ENCODE results near the gene CCN5. TPM values are rescaled to one million over a fixed set of nuclear protein-coding genes. Genes with fewer than 3 reads are reported as not detected.

CCN5 gene
- total and polyA plus RNA-seq, 4 donors, result 59.4 to 186 (median 115) TPM

- H3K27me3 ChIP-seq (ENCODE audit: control insufficient read depth in 1 of 2, insufficient read depth in 2 of 2, low read length in 1 of 2), result no peaks in the 10 kb centered on the region
- no peak for DNase-seq
- no peak for ATAC-seq (ENCODE audit: low FRiP score)
- intact Hi-C loops (cut with DNase I), result no loop called here
- H3K27ac ChIP-seq (ENCODE audit: low read depth in 1 of 2, low read length in 2 of 2), result no peak overlapping the region
- 56 to 57% methylated on average over 5 of the region's 5 CpGs for WGBS, 2 donors
- H3K36me3 ChIP-seq (ENCODE audit: control insufficient read depth in 1 of 2, insufficient read depth in 2 of 2, low read length in 1 of 2), result no peaks in the 10 kb centered on the region
- no peak overlapping the region for H3K4me3 ChIP-seq (ENCODE audit: low read length in 2 of 2)
- no peaks in the 10 kb centered on the region for H3K4me1 ChIP-seq (ENCODE audit: control insufficient read depth in 1 of 2, insufficient read depth in 2 of 2, low read length in 2 of 2)
- H3K9me3 ChIP-seq (ENCODE audit: control insufficient read depth, low read length), result no peaks in the 10 kb centered on the region
Measured at GRCh38 chr20:44768854-44769480, 53.8 kb downstream of the CCN5 start.

- no peaks in the 10 kb centered on the region for H3K9me3 ChIP-seq (ENCODE audit: control insufficient read depth, low read length)
- no peaks in the 10 kb centered on the region for H3K27me3 ChIP-seq (ENCODE audit: control insufficient read depth in 1 of 2, insufficient read depth in 2 of 2, low read length in 1 of 2)
- intact Hi-C loops (cut with DNase I), result no loop called here
- ATAC-seq (ENCODE audit: low FRiP score), result no peak
- DNase-seq, result no peak
- WGBS, 2 donors, result 34 to 49% methylated on average over 5 of the region's 5 CpGs
- no peaks in the 10 kb centered on the region for H3K4me1 ChIP-seq (ENCODE audit: control insufficient read depth in 1 of 2, insufficient read depth in 2 of 2, low read length in 2 of 2)
- no peak overlapping the region for H3K27ac ChIP-seq (ENCODE audit: low read depth in 1 of 2, low read length in 2 of 2)
- no peak overlapping the region for H3K4me3 ChIP-seq (ENCODE audit: low read length in 2 of 2)
- no peaks in the 10 kb centered on the region for H3K36me3 ChIP-seq (ENCODE audit: control insufficient read depth in 1 of 2, insufficient read depth in 2 of 2, low read length in 1 of 2)
Measured at GRCh38 chr20:44769481-44769863, 54.3 kb downstream of the CCN5 start.

GRCh38 chr20:44770484-44771171 is 55.5 kb downstream of the CCN5 start:
- Histone ChIP-seq H3K27me3 (ENCODE audit: control insufficient read depth in 1 of 2, insufficient read depth in 2 of 2, low read length in 1 of 2) (no peaks in the 10 kb centered on the region), H3K4me1 (ENCODE audit: control insufficient read depth in 1 of 2, insufficient read depth in 2 of 2, low read length in 2 of 2) (no peaks in the 10 kb centered on the region), H3K36me3 (ENCODE audit: control insufficient read depth in 1 of 2, insufficient read depth in 2 of 2, low read length in 1 of 2) (no peaks in the 10 kb centered on the region), H3K9me3 (ENCODE audit: control insufficient read depth, low read length) (no peaks in the 10 kb centered on the region), H3K4me3 (ENCODE audit: low read length in 2 of 2) (no peak overlapping the region), H3K27ac (ENCODE audit: low read depth in 1 of 2, low read length in 2 of 2) (no peak overlapping the region)
- intact Hi-C loops (cut with DNase I), result no loop called here
- DNase-seq (no peak), ATAC-seq (ENCODE audit: low FRiP score) (no peak)
- WGBS, 2 donors, result 41 to 45% methylated on average over 11 of the region's 11 CpGs

GRCh38 chr20:44771172-44771535 is 56.0 kb downstream of the CCN5 start:
- Histone ChIP-seq H3K4me3 (ENCODE audit: low read length in 2 of 2) (no peak overlapping the region), H3K27me3 (ENCODE audit: control insufficient read depth in 1 of 2, insufficient read depth in 2 of 2, low read length in 1 of 2) (no peaks in the 10 kb centered on the region), H3K9me3 (ENCODE audit: control insufficient read depth, low read length) (no peaks in the 10 kb centered on the region), H3K4me1 (ENCODE audit: control insufficient read depth in 1 of 2, insufficient read depth in 2 of 2, low read length in 2 of 2) (no peaks in the 10 kb centered on the region), H3K36me3 (ENCODE audit: control insufficient read depth in 1 of 2, insufficient read depth in 2 of 2, low read length in 1 of 2) (no peaks in the 10 kb centered on the region), H3K27ac (ENCODE audit: low read depth in 1 of 2, low read length in 2 of 2) (no peak overlapping the region)
- ATAC-seq (ENCODE audit: low FRiP score) (no peak), DNase-seq (no peak)
- intact Hi-C loops (cut with DNase I), result no loop called here
- 85% methylated on average over 8 of the region's 8 CpGs for WGBS, 2 donors

- intact Hi-C loops (cut with DNase I), result no loop called here
- H3K4me3 ChIP-seq (ENCODE audit: low read length in 2 of 2), result no peak overlapping the region
- H3K4me1 ChIP-seq (ENCODE audit: control insufficient read depth in 1 of 2, insufficient read depth in 2 of 2, low read length in 2 of 2), result no peaks in the 10 kb centered on the region
- WGBS, 2 donors, result 55 to 70% methylated on average over 8 of the region's 8 CpGs
- H3K9me3 ChIP-seq (ENCODE audit: control insufficient read depth, low read length), result no peaks in the 10 kb centered on the region
- no peak overlapping the region for H3K27ac ChIP-seq (ENCODE audit: low read depth in 1 of 2, low read length in 2 of 2)
- ATAC-seq (ENCODE audit: low FRiP score) (no peak), DNase-seq (no peak)
- H3K27me3 ChIP-seq (ENCODE audit: control insufficient read depth in 1 of 2, insufficient read depth in 2 of 2, low read length in 1 of 2), result no peaks in the 10 kb centered on the region
- no peaks in the 10 kb centered on the region for H3K36me3 ChIP-seq (ENCODE audit: control insufficient read depth in 1 of 2, insufficient read depth in 2 of 2, low read length in 1 of 2)
Measured at GRCh38 chr20:44772636-44773035, 57.5 kb downstream of the CCN5 start.

- ATAC-seq (ENCODE audit: low FRiP score) (no peak), DNase-seq (no peak)
- no peaks in the 10 kb centered on the region for H3K36me3 ChIP-seq (ENCODE audit: control insufficient read depth in 1 of 2, insufficient read depth in 2 of 2, low read length in 1 of 2)
- H3K4me1 ChIP-seq (ENCODE audit: control insufficient read depth in 1 of 2, insufficient read depth in 2 of 2, low read length in 2 of 2), result no peaks in the 10 kb centered on the region
- H3K9me3 ChIP-seq (ENCODE audit: control insufficient read depth, low read length), result no peaks in the 10 kb centered on the region
- no peak overlapping the region for H3K27ac ChIP-seq (ENCODE audit: low read depth in 1 of 2, low read length in 2 of 2)
- H3K27me3 ChIP-seq (ENCODE audit: control insufficient read depth in 1 of 2, insufficient read depth in 2 of 2, low read length in 1 of 2), result no peaks in the 10 kb centered on the region
- intact Hi-C loops (cut with DNase I), result no loop called here
- no peak overlapping the region for H3K4me3 ChIP-seq (ENCODE audit: low read length in 2 of 2)
- 50 to 60% methylated on average over 10 of the region's 10 CpGs for whole genome bisulfite sequencing, 2 donors
Measured at GRCh38 chr20:44773070-44773829, 58.1 kb downstream of the CCN5 start.

GRCh38 chr20:44776980-44777379 is 61.8 kb downstream of the CCN5 start:
- no peak for DNase-seq
- Histone ChIP-seq H3K36me3 (ENCODE audit: control insufficient read depth in 1 of 2, insufficient read depth in 2 of 2, low read length in 1 of 2) (no peaks in the 10 kb centered on the region), H3K27me3 (ENCODE audit: control insufficient read depth in 1 of 2, insufficient read depth in 2 of 2, low read length in 1 of 2) (no peaks in the 10 kb centered on the region), H3K9me3 (ENCODE audit: control insufficient read depth, low read length) (no peaks in the 10 kb centered on the region), H3K4me3 (ENCODE audit: low read length in 2 of 2) (no peak overlapping the region), H3K27ac (ENCODE audit: low read depth in 1 of 2, low read length in 2 of 2) (no peak overlapping the region), H3K4me1 (ENCODE audit: control insufficient read depth in 1 of 2, insufficient read depth in 2 of 2, low read length in 2 of 2) (no peaks in the 10 kb centered on the region)
- WGBS, 2 donors, result 11 to 13% methylated on average over 7 of the region's 7 CpGs
- intact Hi-C loops (cut with DNase I), result no loop called here
- ATAC-seq (ENCODE audit: low FRiP score), result no peak
